Fibroblast of skin of back (primary cell): ENCODE results near the gene ABCD1.
"Not testable (repeated sequence)": the region's sequence is repeated elsewhere in the genome, so short reads cannot be mapped to it uniquely, and the experiment has no call there.

Experiments
- DNase-seq: peaks from one replicate; pipeline ENCODE4 v3.0.0-alpha.2; 2013

The ABCD1 gene

GRCh38 chrX:153714256-153714655, 10.4 kb upstream of the ABCD1 start:
- DNase-seq = no peak

GRCh38 chrX:153717445-153717844, 7.2 kb upstream of the ABCD1 start:
- DNase-seq = no peak

GRCh38 chrX:153719238-153719637, 5.4 kb upstream of the ABCD1 start:
- DNase-seq = no peak

- no peak for DNase-seq
Observed at GRCh38 chrX:153719701-153720100, 5.0 kb upstream of the ABCD1 start.

GRCh38 chrX:153722704-153723350, 1.8 kb upstream of the ABCD1 start:
- no peak for DNase-seq

GRCh38 chrX:153723351-153724251, 1.1 kb upstream of the ABCD1 start:
- peak; percentile 42 for DNase-seq

- DNase-seq = no peak
Observed at GRCh38 chrX:153725039-153725831, 579 bp downstream of the ABCD1 start.

- no peak for DNase-seq
Observed at GRCh38 chrX:153725832-153726285, 1.2 kb downstream of the ABCD1 start.

GRCh38 chrX:153726286-153727122, 1.8 kb downstream of the ABCD1 start:
- DNase-seq = peak; percentile 43

- no peak for DNase-seq
Observed at GRCh38 chrX:153727123-153727931, 2.7 kb downstream of the ABCD1 start.

- no peak for DNase-seq
Observed at GRCh38 chrX:153728095-153728494, 3.4 kb downstream of the ABCD1 start.

- no peak for DNase-seq
Observed at GRCh38 chrX:153728951-153729631, 4.4 kb downstream of the ABCD1 start.

- not testable (repeated sequence) for DNase-seq
Observed at GRCh38 chrX:153730115-153730514, 5.5 kb downstream of the ABCD1 start.

GRCh38 chrX:153731117-153731844, 6.6 kb downstream of the ABCD1 start:
- no peak for DNase-seq

GRCh38 chrX:153731845-153732215, 7.2 kb downstream of the ABCD1 start:
- DNase-seq = no peak

GRCh38 chrX:153732401-153732800, 7.7 kb downstream of the ABCD1 start:
- DNase-seq = no peak

GRCh38 chrX:153733651-153734240, 9.1 kb downstream of the ABCD1 start:
- no peak for DNase-seq

GRCh38 chrX:153734871-153735270, 10.2 kb downstream of the ABCD1 start:
- no peak for DNase-seq

GRCh38 chrX:153735274-153735673, 10.6 kb downstream of the ABCD1 start:
- no peak for DNase-seq
